RWPE1 (cell line): Measurements from ENCODE around the gene SYNJ2.
"Not testable (repeated sequence)": the region's sequence is repeated elsewhere in the genome, so short reads cannot be mapped to it uniquely, and the experiment has no call there.

Experiments used
- CTCF ChIA-PET: fragments of 350-600 bp; sonication (Branson Sonifier 250); formaldehyde crosslinking; extraction: SDS; loops from one replicate; lab custom pipeline; 2021; lab: Yijun Ruan, JAX
- POLR2A ChIA-PET: fragments of 400-600 bp; formaldehyde crosslinking; extraction: SDS; loops from one replicate; lab custom pipeline; 2020; ENCODE audit warnings: antibody characterized with exemption; ENCODE audit not compliant: low non-redundant PET; lab: Yijun Ruan, JAX
- DNase-seq: peaks from one replicate; pipeline ENCODE4 v3.0.0; 2012; ENCODE audit warnings: low spot score
- H3K27ac ChIP-seq: fragments of 450-650 bp; 2 replicates; pipeline ENCODE4 v1.5.1; 2017
- TF ChIP-seq, protein P1 (sequence below): fragments of 450-650 bp; conservative IDR thresholded peaks from 2 replicates; pipeline ENCODE4 v1.5.1; 2017; ENCODE audit warnings: low read depth, mild to moderate bottlenecking

Gene SYNJ2

DNA sequence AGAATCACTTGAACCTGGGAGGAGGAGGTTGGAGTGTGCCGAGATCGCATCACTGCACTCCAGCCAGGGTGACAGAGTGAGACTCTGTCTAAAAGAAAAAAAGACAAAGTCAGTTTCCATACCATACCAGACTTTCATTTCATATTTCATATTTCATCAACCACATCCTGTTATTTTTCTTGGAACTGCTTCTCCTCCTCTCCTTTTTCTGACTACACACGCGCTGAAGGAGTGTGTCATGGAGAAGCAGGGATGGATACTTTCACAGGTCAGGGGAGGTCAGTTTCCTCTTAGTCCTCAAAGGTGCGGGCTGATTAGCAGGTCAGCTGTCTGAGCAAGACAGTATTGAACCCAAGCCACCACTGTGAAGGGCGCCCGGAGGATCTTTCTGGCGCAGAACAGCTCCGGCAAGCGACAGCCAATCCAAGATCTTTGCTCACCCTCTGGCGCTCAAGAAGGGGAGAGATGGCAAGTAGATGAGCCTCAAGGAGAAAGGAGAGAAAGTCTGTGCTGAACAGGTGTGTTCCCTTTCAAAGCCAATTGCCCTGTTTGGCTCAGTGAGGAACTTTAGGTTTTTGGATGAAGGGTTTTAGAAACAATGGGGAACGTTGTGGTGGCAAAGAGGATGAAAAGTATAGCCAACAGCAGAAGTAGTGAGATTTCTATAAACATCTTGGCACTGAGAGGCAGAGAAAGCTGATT lies 18.9 kb upstream of the SYNJ2 start:
- DNase-seq, result no peak
- peak overlapping the region; percentile 26; the same call in 1 of the 2 replicates for H3K27ac ChIP-seq
- ChIA-PET CTCF (interaction anchor here (0.7 kb wide), 1 partner anchor 26 kb away, joined by 3 read pairs; no protein-coding TSS in a partner anchor), POLR2A (interaction anchor here (0.8 kb wide), 1 partner anchor 11 kb away, joined by 3 read pairs; no protein-coding TSS in a partner anchor)
- TF ChIP-seq, protein P1, sequence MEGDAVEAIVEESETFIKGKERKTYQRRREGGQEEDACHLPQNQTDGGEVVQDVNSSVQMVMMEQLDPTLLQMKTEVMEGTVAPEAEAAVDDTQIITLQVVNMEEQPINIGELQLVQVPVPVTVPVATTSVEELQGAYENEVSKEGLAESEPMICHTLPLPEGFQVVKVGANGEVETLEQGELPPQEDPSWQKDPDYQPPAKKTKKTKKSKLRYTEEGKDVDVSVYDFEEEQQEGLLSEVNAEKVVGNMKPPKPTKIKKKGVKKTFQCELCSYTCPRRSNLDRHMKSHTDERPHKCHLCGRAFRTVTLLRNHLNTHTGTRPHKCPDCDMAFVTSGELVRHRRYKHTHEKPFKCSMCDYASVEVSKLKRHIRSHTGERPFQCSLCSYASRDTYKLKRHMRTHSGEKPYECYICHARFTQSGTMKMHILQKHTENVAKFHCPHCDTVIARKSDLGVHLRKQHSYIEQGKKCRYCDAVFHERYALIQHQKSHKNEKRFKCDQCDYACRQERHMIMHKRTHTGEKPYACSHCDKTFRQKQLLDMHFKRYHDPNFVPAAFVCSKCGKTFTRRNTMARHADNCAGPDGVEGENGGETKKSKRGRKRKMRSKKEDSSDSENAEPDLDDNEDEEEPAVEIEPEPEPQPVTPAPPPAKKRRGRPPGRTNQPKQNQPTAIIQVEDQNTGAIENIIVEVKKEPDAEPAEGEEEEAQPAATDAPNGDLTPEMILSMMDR, result no peak

DNA sequence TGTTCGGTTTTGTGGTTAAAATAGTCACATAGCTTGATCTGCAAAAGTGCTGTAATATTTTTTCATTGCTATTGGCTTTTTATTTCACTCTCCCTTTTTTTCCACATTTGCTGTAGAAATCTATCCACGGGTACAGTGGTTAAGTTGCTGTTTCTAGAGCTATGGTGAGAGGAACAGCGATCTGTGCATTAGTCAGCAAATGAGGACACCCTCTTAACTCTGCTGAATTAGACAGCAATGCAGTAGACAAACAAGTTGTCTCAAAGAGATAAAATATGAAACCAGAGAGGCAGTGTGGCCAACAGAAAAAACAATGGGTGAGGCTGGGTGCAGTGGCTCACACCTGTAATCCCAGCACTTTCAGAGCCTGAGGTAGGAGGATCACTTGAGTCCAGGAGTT lies 17.6 kb upstream of the SYNJ2 start:
- CTCF ChIA-PET, result no interaction called here
- no peak for DNase-seq
- TF ChIP-seq, protein P1, result no peak
- no peak overlapping the region for H3K27ac ChIP-seq
- POLR2A ChIA-PET, result no interaction called here

DNA sequence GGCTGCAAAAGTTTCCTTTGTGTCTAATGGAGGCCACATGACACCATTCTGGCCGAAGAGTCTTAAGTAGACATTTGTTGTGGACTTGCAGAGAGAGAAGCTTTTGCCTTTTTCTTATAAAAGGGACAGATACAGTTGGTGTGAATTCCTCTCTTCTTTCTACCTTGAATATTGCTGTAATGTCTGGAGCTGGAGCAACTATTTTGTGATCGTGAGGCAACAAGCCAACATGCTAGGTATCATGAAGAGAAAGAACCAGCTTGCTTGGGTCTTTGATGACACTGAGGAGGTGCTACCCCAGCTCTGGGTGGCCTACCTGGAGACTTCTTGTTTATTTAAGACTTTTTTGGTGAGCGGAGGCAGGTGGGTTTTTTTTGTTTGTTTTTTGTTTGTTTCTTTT lies 16.3 kb upstream of the SYNJ2 start:
- H3K27ac ChIP-seq, result no peak overlapping the region
- TF ChIP-seq, protein P1, result no peak
- no peak for DNase-seq
- POLR2A ChIA-PET, result no interaction called here
- CTCF ChIA-PET, result no interaction called here

DNA sequence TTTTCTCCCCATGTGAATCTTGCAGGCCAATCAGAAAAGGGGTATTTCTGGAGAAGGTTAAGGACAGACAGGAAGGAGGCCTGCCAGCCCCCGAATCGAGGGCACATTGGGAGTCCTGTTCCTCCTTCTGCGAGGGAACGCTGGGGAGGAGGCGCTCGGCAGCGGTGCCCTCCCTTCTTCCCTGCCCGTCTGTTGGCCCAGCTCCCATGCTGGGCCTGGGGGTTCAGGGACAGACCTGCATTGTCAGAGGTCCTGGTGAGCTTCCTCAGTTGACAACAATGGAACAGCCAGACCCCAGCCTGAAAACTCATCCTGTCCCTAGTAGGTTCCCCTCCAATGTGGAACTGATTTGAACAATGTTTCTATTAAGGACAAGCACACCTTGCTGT lies 15.1 kb upstream of the SYNJ2 start:
- no peak overlapping the region for H3K27ac ChIP-seq
- TF ChIP-seq, protein P1, result no peak
- ChIA-PET POLR2A (no interaction called here), CTCF (no interaction called here)
- DNase-seq, result no peak

DNA sequence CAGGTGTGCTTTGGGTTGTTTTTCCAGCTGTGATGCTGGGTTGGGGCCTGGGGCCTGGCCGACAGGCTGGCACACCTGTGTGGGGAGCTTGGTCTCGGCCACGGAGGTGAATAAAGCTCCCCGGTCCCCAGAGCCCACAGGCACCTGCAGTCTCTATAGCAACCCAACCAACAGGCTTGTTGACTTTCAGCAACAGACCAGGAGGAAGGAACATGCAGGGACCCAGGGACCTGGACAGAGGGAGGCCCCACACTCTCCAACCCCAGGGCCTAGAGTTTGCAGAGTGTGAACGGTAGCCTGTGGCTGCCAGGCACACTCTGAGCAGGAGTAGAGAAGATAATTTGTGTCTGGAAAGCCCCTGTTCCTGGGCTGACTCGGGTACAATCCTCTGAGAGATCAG lies 14.6 kb upstream of the SYNJ2 start:
- CTCF ChIA-PET, result no interaction called here
- DNase-seq, result no peak
- H3K27ac ChIP-seq, result no peak overlapping the region
- TF ChIP-seq, protein P1, result no peak
- POLR2A ChIA-PET, result no interaction called here

DNA sequence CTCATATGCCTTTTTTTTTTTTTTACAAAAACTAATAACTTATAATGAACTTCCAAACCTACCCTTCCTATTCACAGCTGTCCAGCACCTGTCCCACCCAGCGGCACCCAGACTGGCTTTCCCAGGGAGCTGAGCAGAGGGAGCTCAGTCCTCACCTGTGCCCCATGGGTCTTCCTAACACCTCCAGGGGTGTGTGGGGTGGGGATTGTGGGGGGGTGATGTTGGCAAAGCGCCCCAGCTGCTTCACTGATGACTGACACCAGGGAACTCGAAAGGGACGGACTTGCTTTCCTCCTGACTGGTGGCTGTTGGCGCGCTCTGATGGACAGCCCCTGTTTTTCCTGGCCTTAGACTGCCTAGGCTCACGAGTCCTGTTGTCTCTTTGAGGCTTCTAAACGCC lies 14.2 kb upstream of the SYNJ2 start:
- TF ChIP-seq, protein P1, result no peak

DNA sequence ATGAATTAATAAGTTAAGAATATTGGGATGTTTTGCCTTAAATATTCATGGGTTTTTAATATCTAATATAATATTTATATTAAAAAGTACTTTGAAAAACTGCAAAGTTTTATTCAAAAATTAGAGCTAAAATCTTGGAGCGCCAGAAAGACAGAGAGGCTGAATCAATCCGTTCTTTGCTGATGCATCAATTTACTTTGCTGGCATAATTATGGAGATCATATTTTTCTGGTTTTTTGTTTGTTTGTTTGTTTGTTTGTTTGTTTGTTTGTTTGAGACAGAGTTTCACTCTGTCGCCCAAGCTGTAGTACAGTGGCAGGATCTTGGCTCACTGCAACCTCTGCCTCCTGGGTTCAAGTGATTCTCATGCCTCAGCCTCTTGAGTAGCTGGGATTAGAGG lies 9.5 kb upstream of the SYNJ2 start:
- H3K27ac ChIP-seq, POLR2A ChIA-PET, CTCF ChIA-PET, DNase-seq: not testable (repeated sequence)

More for the DNA sequence above, 14.2 kb upstream of the SYNJ2 start:
- CTCF ChIA-PET, result no interaction called here
- H3K27ac ChIP-seq, result no peak overlapping the region
- POLR2A ChIA-PET, result no interaction called here
- no peak for DNase-seq
